HG02759 (cell line): ENCODE measurements around the gene NT5M.
"Not testable (repeated sequence)": the region's sequence is repeated elsewhere in the genome, so short reads cannot be mapped to it uniquely, and the experiment has no call there.

Experiments
- ATAC-seq: cut with Tn5 transposase; IDR thresholded peaks from one replicate; pipeline ENCODE4 v1.9.1; 2021; ENCODE audit warnings: mild to moderate bottlenecking, moderate library complexity; ENCODE audit not compliant: unreplicated experiment

NT5M gene

DNA sequence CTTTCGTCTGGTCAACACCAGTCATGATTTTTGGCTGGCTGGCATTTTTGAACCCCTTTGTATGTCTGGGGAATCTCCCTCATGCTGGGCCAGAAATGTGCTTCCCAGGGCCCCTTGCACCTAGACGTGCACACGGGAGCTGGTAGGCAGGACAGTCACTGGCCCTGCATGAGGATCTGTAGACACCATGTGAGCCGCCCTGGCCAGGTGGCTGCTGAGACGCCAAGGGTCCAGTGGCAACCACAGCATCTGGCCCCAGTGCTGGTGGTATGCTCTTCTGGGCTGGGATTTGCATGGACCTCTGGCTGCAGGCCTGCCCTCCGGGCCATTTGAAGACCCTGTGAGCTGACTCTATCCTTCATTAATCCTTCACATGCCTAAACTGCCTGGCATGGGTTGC, 67.5 kb downstream of the NT5M start:
- no peak for ATAC-seq

- no peak for ATAC-seq
Observed at GRCh38 chr17:17372856-17373520, 69.8 kb downstream of the NT5M start.

DNA sequence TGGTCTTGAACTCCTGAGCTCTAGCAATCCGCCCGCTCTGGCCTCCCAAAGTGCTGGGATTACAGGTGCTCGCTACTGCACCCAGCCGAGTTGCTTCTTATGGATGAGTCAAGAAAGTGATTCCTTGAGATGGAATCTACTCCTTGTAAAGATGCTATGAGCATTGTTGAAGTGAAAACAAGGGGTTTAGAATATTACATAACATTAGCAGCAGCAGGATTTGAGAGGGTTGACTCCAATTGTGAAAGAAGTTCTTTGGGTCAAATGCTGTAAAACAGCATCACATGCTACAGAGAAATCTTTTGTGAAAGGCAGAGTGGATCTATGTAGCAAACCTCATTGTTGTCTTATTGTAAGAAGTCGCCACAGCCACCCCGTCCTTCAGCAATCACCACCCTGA, 72.7 kb downstream of the NT5M start:
- ATAC-seq: no peak

GRCh38 chr17:17376362-17376761, 73.2 kb downstream of the NT5M start:
- no peak for ATAC-seq

DNA sequence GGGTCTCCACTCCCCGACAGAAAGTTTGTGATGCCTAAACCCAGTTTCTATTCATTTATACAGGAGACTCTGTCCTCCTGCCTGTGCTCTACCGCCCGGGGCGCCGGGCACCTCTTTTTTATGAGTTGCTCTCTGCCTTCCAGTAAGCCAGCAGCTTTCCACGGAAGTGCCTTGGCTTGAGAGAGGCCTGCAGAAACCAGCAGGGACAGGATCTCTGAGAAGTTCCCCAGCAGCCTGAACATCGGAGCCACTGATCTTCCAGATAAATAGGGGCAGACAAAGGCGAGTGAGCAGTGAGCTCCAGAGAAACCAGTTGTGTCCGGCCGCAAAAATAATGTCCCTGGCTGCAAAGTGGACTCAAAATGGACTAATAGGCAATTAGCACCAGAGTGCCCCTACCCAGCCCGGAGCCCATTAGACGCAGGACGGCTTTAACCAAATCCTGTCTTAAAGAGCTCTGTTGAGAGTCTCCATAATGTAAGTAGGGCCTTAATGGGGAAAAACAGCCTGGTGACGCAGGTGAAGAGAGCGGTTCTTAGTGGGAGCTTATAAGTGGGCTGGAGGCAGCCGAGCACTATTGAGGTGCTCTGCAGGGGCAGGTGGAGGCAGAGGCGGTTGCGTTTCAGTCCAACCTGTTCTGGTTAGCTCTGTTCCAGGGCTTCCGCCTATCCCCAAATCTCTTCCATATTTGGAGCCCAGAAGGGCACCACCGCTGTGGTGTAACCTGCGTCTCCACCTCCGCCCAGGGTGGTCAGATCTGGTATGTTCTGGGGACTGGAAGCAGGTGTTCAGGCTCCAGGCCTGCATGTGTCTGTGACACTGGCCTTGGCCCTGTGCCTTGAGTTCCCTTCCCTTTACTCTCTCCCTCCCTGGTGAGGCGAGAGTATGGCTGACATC, 74.1 kb downstream of the NT5M start:
- ATAC-seq: no peak

GRCh38 chr17:17379197-17379991, 76.2 kb downstream of the NT5M start:
- no peak for ATAC-seq

GRCh38 chr17:17380145-17380925, 77.2 kb downstream of the NT5M start:
- ATAC-seq: no peak

DNA sequence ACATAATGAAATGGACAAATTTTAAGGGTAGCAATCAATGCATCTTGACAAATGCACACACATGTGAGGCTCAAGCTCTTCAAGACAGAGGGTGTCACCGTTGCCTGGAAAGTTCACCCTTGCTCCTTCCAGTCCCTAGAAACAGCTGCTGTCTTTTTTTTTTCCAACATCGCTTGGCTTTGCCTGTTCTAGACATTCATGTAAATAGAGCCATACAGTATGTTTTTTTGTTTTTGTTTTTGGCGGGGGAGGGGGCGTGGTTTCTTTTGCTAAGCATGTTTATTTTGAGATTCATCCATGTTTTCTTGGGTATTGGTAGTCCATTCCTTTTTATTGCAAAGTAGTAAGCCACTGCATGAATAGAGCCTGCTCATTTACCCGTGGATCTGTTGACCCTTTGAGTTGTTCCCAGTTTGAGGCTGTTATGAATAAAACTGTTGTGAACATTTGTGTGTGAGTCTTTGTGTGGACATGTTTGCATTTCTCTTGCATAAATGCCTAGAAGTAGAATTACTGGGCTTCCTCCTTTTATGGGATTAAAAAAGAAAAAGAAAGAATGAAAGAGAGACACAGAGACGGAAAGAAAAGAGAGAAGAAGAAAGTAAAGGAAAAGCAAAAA, 78.4 kb downstream of the NT5M start:
- no peak for ATAC-seq

GRCh38 chr17:17382065-17382459, 78.9 kb downstream of the NT5M start:
- no peak for ATAC-seq

- ATAC-seq: no peak
Observed at GRCh38 chr17:17382971-17383370, 79.8 kb downstream of the NT5M start.

DNA sequence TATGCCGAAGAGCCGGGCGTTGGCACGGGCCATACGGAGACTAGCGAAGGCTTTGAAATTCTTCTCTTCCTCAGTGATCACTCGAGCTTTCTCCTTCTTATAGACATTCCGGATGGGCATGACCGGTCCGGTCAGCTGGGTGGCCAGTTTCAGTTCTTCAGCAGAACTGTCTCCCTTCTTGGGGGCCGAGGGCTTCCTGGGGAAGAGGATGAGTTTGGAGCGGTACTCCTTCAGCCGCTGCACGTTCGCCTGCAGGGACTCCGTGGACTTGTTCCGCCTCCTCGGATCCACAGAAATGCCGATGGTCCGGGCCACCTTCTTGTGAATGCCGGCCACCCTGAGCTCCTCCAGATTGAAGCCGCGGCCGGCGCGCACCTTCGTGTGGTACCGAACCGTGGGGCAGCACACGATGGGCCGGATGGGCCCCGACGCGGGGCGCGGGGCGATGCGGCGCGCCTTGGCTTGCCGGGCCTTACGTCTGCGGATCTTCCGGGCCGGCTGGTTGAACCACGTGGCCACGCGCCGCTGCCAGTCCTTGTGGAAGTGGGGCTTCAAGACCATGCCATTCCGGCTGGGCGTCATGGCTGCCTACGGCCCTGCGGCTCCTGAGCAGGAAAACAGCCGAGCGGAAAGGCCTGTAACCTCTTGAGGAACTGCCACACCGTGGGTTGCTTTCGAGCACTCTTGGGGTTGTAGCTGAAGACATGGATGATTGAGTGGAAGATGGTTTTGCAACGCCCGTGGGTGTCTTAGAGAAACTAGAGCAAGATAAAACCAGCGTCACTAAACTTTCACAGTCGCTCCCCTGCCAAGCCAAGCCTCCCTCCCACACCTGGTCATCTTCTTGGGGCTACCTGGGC, 80.5 kb downstream of the NT5M start:
- ATAC-seq: not testable (repeated sequence)

GRCh38 chr17:17384291-17384615, 81.1 kb downstream of the NT5M start:
- ATAC-seq: no peak

- ATAC-seq: no peak
Observed at GRCh38 chr17:17384961-17385360, 81.8 kb downstream of the NT5M start.

- no peak for ATAC-seq
Observed at GRCh38 chr17:17385491-17385890, 82.3 kb downstream of the NT5M start.

GRCh38 chr17:17386094-17386800, 83.1 kb downstream of the NT5M start:
- no peak for ATAC-seq

GRCh38 chr17:17387017-17387497, 83.9 kb downstream of the NT5M start:
- no peak for ATAC-seq

GRCh38 chr17:17387498-17388362, 84.6 kb downstream of the NT5M start:
- no peak for ATAC-seq
